Measurements from ENCODE around the gene SET. TPM values are rescaled to one million over a fixed set of nuclear protein-coding genes. Genes with fewer than 3 reads are reported as not detected.

The SET gene
- total RNA-seq, 1 donor from 2014 or later, result 563 TPM

- Mint-ChIP-seq H3K4me1 (ENCODE audit: low read depth) (peaks cover 32% of the 10 kb centered on the region), H3K4me3 (ENCODE audit: low read depth) (peak overlapping the region; percentile 97), H3K36me3 (ENCODE audit: insufficient read depth) (no peaks in the 10 kb centered on the region), H3K27ac (peak overlapping the region; percentile 98), H3K9me3 (ENCODE audit: low read depth) (no peaks in the 10 kb centered on the region), H3K27me3 (no peaks in the 10 kb centered on the region)
- no peak for TF ChIP-seq CTCF (IDR thresholded peaks at IDR 0.05; ENCODE audit: unreplicated experiment)
- DNase-seq (ENCODE audit: low spot score, unreplicated experiment), result peak; percentile 39
These were observed 5.5 kb upstream of the SET start for GRCh38 chr9:128683340-128684064.

DNA sequence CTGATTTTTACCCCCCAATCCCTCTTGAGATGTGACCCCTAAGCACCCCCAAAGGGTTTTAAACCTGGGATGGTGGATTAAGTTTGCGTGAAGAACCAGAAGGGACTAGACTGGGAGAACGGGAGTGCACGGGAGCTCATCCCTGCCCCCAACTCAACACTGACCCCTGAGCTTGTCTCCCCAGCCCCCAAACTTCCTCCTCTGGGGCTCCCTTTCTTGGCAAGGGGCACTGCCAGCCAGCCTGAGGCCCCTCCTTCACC, 5.0 kb upstream of the SET start:
- H3K36me3 Mint-ChIP-seq (ENCODE audit: insufficient read depth), result no peaks in the 10 kb centered on the region
- H3K27me3 Mint-ChIP-seq, result no peaks in the 10 kb centered on the region
- H3K9me3 Mint-ChIP-seq (ENCODE audit: low read depth), result no peaks in the 10 kb centered on the region
- no peak for DNase-seq (ENCODE audit: low spot score, unreplicated experiment)
- peaks cover 32% of the 10 kb centered on the region for H3K4me1 Mint-ChIP-seq (ENCODE audit: low read depth)
- TF ChIP-seq CTCF (IDR thresholded peaks at IDR 0.05; ENCODE audit: unreplicated experiment), result no peak
- peak overlapping the region; percentile 98 for H3K27ac Mint-ChIP-seq
- H3K4me3 Mint-ChIP-seq (ENCODE audit: low read depth), result peak overlapping the region; percentile 97

DNA sequence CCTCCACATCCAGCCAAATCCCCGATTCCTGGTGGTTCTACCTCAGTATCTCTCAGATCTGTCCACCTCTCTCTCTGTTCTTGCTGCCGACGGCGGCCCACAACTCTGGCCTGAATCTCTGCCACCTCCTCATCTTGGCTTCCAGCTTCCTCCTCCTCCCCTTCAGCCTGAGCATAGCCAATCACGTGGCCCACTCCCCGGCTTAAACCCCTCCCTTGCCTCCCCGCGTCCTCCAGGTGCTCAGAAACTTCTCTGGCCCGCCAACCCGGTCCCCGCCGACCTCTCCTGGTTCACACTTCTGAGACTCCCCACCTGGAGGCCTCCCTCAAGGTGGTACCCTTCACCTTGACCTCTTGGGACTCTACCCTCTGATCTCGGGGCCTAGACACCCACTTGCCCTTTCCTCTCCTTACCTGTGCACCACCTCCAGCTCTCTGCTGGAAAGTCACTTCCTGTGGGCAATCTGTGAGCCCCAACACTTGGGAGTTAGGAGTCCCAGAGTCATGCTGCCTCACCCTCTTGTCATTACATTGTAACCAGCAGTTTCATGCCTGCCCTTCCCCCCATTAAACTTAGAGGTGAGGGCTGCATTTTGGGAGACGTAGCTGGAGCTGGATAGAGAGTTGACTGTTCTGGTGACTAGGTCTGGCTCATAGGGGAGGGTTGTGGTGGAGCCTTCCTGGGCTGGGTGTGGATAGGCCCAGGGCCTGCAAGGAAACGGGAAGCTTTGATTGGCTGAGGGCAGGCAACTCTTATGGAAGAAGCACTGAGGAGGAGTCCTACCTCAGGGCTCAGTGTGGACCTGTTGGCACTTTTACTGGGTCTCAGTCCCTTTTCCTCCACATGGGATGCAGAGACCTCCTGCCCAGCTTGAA, 4.5 kb upstream of the SET start:
- Mint-ChIP-seq H3K27ac (peak overlapping the region; percentile 98), H3K27me3 (no peaks in the 10 kb centered on the region), H3K4me3 (ENCODE audit: low read depth) (peak overlapping the region; percentile 97), H3K4me1 (ENCODE audit: low read depth) (peaks cover 32% of the 10 kb centered on the region), H3K9me3 (ENCODE audit: low read depth) (no peaks in the 10 kb centered on the region), H3K36me3 (ENCODE audit: insufficient read depth) (no peaks in the 10 kb centered on the region)
- no peak for TF ChIP-seq CTCF (IDR thresholded peaks at IDR 0.05; ENCODE audit: unreplicated experiment)
- DNase-seq (ENCODE audit: low spot score, unreplicated experiment), result peak; percentile 55

DNA sequence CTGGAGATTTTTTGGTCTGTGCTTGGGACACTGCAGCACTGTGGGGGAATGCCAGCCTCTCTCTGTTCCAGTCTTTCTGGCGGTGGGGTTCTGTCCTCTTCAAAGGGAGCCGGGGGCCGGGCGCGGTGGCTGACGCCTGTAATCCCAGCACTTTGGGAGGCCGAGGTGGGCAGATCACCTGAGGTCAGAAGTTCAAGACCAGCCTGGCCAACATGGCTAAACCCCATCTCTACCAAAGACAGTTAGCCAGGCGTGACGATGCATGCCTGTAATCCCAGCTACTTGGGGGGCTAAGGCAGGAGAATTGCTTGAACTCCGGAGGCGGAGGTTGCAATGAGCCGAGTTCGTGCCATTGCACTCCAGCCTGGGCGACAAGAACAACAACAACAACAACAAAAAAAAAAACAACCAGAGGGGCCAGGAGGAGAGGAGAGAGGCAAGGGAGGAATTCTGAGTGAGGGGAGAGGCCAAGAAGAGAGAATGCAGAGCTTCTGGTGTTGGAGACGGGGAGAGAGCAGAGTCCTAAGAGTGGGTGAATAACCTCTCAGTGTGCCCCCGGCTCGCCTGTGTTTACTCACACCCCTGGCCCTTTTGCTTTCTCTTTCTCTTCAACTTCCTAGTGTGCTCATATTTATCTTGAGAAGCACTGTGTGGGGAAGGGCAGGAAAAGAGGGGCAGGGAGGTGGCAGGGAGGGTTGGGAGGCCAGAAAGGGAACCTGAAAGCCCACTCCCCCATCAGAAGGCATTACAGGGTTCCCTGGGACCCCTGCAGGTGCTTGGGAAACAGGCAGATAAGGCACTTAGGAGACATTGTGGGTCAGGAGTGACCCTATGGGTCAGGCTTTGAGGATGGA, 3.2 kb upstream of the SET start:
- no peak for DNase-seq (ENCODE audit: low spot score, unreplicated experiment)
- Mint-ChIP-seq H3K36me3 (ENCODE audit: insufficient read depth) (peaks cover 4% of the 10 kb centered on the region), H3K4me1 (ENCODE audit: low read depth) (peaks cover 35% of the 10 kb centered on the region), H3K27ac (peak overlapping the region; percentile 81), H3K27me3 (no peaks in the 10 kb centered on the region), H3K9me3 (ENCODE audit: low read depth) (no peaks in the 10 kb centered on the region), H3K4me3 (ENCODE audit: low read depth) (peak overlapping the region; percentile 39)
- TF ChIP-seq CTCF (IDR thresholded peaks at IDR 0.05; ENCODE audit: unreplicated experiment), result no peak

- peaks cover 45% of the 10 kb centered on the region for H3K4me1 Mint-ChIP-seq (ENCODE audit: low read depth)
- no peaks in the 10 kb centered on the region for H3K27me3 Mint-ChIP-seq
- peaks cover 14% of the 10 kb centered on the region for H3K36me3 Mint-ChIP-seq (ENCODE audit: insufficient read depth)
- no peak for TF ChIP-seq CTCF (IDR thresholded peaks at IDR 0.05; ENCODE audit: unreplicated experiment)
- H3K4me3 Mint-ChIP-seq (ENCODE audit: low read depth), result peak overlapping the region; percentile 21
- no peaks in the 10 kb centered on the region for H3K9me3 Mint-ChIP-seq (ENCODE audit: low read depth)
- DNase-seq (ENCODE audit: low spot score, unreplicated experiment), result no peak
- no peak overlapping the region for H3K27ac Mint-ChIP-seq
These were observed 1.6 kb upstream of the SET start for GRCh38 chr9:128687453-128687852.
